ENCODE results near the gene ASCL5.

ASCL5 gene

DNA sequence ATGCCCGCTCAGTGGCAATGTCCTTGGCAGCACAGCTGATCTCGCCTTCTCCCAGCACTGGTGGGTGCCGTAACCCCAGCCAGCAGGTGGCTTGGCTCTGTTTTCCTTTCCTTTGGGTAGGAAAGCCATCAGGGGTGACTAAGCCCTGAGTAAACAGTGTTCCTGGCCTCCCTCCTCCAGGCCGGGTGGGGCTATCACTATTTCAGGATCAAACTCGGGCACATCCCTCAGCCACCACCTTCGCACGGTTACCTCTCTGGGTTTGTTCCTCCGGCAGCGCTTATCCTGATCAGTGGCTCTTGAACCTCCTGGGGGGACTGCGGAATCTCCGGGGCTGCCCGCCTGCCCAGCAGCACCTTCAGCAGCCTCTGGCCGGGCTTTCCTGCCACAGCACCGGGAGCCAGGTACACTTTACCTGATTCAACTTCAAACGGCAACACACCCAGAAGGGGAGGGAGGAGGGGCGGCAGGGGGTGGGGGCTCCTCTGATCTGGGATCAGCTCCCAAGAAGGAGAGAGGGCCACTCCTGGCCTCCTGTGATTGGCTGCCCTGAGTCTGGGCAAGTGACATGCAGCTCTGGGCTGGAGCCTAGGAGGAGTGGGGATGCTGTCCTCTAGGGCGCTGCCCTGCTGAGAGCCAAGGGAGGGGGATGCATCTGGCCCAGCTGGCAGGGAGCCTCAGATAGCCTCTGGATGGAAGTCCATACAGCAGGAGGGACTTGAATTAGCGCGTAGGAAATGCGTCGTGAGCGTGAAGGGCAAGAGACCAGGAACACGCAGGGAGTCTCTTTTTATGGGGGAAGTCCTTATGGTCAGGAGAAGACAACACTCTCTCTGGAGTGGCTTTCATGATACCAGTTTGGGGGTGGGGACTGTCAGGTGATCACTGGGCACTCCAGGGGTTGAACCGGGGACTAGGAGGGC, at the start of gene ASCL5:
Gene ASCL5, minus strand, starts transcription at position 353 of the 923 bp plus-strand sequence. CDS start 11,812 bp downstream, outside the sequence.
- DNase-seq (ENCODE audit: low read depth): peak; percentile 37
- peak; percentile 12 for TF ChIP-seq CTCF (conservative IDR thresholded peaks at IDR 0.05; ENCODE audit: control insufficient read depth, insufficient read depth, low read depth, low read length)
- H3K4me3 ChIP-seq (ENCODE audit: control insufficient read depth, low read depth, low read length): no peak within 1 kb of the TSS

DNA sequence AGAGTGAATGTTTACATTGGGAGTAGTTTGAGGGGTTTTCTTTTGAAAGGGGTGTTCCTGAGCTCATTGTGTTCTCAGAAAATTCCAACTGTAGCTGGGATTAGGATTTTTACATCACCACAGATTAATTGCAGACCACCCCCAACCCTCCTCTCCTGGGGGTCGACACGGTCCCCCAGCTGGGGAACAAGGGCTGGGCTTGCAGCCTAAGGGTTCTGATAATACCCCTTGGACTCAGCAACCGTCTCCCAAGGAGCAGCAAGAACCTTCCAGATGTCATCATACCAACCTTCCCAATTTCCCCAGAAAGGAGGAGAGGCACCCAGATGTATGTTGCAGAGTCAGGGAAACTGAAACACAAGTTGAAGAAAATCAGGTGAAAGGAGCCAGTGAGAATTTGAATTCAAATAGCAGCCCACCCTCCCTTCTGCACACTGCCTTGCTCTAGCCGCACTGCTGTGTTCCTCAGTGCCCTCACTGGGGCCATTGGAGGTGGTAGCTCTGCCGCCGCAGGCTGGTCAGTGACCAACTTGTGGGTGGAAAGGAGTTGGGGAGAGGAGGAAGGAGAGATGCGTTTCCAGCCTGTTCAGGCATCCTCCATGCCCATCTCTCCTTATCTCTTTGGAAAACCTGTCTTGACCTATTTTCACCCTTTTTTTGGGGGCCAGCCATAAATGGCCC, 49.0 kb upstream of the ASCL5 start:
- no peak overlapping the region for H3K4me3 ChIP-seq (ENCODE audit: control insufficient read depth, low read depth, low read length)
- DNase-seq (ENCODE audit: low read depth): no peak
- TF ChIP-seq CTCF (conservative IDR thresholded peaks at IDR 0.05; ENCODE audit: control insufficient read depth, insufficient read depth, low read depth, low read length): no peak

DNA sequence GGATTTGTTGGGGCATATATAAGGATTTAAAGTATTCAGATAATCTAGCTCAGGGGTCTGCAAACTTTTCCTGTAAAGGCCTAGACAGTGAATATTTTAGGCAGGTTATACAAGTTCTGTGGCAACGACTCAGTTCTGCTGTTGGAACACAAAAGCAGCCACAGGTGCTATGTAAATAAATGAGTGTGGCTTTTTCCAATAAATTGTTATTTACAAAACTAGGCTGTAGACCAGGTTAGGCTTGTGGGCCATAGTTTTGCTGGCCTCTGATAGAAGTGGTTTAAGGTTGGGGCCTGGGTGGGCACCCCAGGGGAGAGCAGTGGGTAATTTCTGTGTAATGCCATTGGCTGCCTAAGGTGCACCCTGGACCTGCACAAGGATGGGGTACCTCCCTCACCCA, 46.8 kb upstream of the ASCL5 start:
- H3K4me3 ChIP-seq (ENCODE audit: control insufficient read depth, low read depth, low read length): no peak overlapping the region
- TF ChIP-seq CTCF (conservative IDR thresholded peaks at IDR 0.05; ENCODE audit: control insufficient read depth, insufficient read depth, low read depth, low read length): no peak
- DNase-seq (ENCODE audit: low read depth): no peak

- no peak for TF ChIP-seq CTCF (conservative IDR thresholded peaks at IDR 0.05; ENCODE audit: control insufficient read depth, insufficient read depth, low read depth, low read length)
- no peak overlapping the region for H3K4me3 ChIP-seq (ENCODE audit: control insufficient read depth, low read depth, low read length)
- peak; percentile 70 for DNase-seq (ENCODE audit: low read depth)
Observed at GRCh38 chr1:201172999-201173610, 46.1 kb upstream of the ASCL5 start.

DNA sequence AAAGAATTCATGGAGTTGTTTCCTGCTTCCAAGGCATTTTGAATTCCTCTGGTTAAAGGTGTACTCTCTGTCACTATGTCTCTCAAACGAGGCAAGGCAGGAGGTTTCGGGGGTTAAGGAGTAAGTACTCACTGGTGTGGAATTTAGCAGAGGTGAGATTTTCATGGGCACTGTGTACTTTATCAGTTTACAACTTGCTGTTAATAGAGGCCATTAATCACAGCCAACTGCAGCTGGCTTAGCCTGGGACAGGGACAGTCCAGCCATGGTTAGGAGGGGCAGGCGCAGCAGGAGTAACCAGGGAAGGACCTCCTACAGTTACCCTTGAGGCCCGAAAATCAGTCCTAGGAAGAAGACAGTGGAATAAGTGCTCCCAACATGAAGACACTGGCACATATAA, 45.3 kb upstream of the ASCL5 start:
- no peak for DNase-seq (ENCODE audit: low read depth)
- no peak for TF ChIP-seq CTCF (conservative IDR thresholded peaks at IDR 0.05; ENCODE audit: control insufficient read depth, insufficient read depth, low read depth, low read length)
- no peak overlapping the region for H3K4me3 ChIP-seq (ENCODE audit: control insufficient read depth, low read depth, low read length)

Measured in fibroblast of mammary gland (primary cell).